Transverse colon (tissue), 3 donors: Measurements from ENCODE around the gene ACTN4.

ENCODE experiments used
- CTCF ChIP-seq, 5 experiments: fragments of 200-600 bp in 3 of 5; fragments of 450-650 bp in 2 of 5; sonication (generic) in 3 of 5; IDR thresholded peaks; 1 replicate in 2 of 5; 2 replicates in 3 of 5; pipeline ENCODE4 v1.5.1; 2016 to 2017; ENCODE audit warnings: antibody characterized with exemption in 5 of 5, inconsistent platforms in 3 of 5, mild to moderate bottlenecking in 2 of 5, moderate library complexity in 1 of 5
- EP300 ChIP-seq: sonication (generic); formaldehyde crosslinking; IDR thresholded peaks from one replicate; pipeline ENCODE4 v1.6.1; 2017; ENCODE audit warnings: antibody characterized with exemption, low read depth

GRCh38 chr19:38728752-38729541, 81.5 kb downstream of the ACTN4 start:
- TF ChIP-seq CTCF (IDR thresholded peaks at IDR 0.05) (no peak), EP300 (no peak)
